Pancreas (tissue), 10 donors: ENCODE results near the gene COL15A1. TPM values are rescaled to one million over a fixed set of nuclear protein-coding genes. Genes with fewer than 3 reads are reported as not detected.

ENCODE experiments used
- ATAC-seq, 4 donors: fragments of 200-7000 bp; cut with Tn5 transposase; one replicate each; pipeline versions ENCODE4 v1.8.0 to v1.9.1; 2020; ENCODE audit warnings: mild to moderate bottlenecking in 4 of 4, moderate library complexity in 4 of 4
- DNase-seq, 6 donors: peaks; one replicate each; pipeline ENCODE4 v3.0.0-alpha.2; 2020
- FAIRE-seq: peaks from 2 replicates; lab custom pipeline; 2012; peaks lifted over from hg19 to GRCh38; lab: Jason Lieb, UNC
- H3K27ac ChIP-seq, 4 donors: fragments of 200-600 bp; sonication (generic); 1 replicate in 3 of 4; 2 replicates in 1 of 4; pipeline versions ENCODE4 v1.5.0 to v1.8.0; 2020
- H3K27me3 ChIP-seq, 4 donors: fragments of 200-600 bp; one replicate each; pipeline ENCODE4 v1.8.0; 2021
- H3K36me3 ChIP-seq, 3 donors: fragments of 200-600 bp; sonication (generic) in 1 of 3; one replicate each; pipeline versions ENCODE4 v1.5.0 to v1.8.0; 2020 to 2021
- H3K4me1 ChIP-seq, 3 donors: fragments of 200-600 bp; one replicate each; pipeline ENCODE4 v1.8.0; 2021
- H3K4me3 ChIP-seq, 4 donors: fragments of 200-600 bp; sonication (generic) in 2 of 4; one replicate each; pipeline versions ENCODE4 v1.5.0 to v1.8.0; 2020 to 2021
- H3K9me3 ChIP-seq, 4 donors: fragments of 200-600 bp; one replicate each; pipeline ENCODE4 v1.8.0; 2021
- WGBS, 2 donors: extraction: QIAGEN DNeasy Blood & Tissue Kit; methylation state at CpG; one replicate each; pipeline ENCODE4 v1.1.7; 2013; 5-methylcytosine and 5-hydroxymethylcytosine counted together
- intact Hi-C, 3 donors: fragments of 100-400 bp; cut with DNase I; formaldehyde crosslinking; loops; one replicate each; pipeline versions ENCODE4 v1.11.1 to v1.14.2; 2022
- polyA plus RNA-seq, 2 donors: library from polyadenylated mRNA; stranded (reverse); fragments of 200-250 nt; gene quantifications; one replicate each; pipeline ENCODE4 v1.2.3, GENCODE V29; 2013
- total RNA-seq, 6 donors: library from RNA; stranded (reverse); fragmentation: NEBNext Ultra II Directional in 4 of 6; extraction: Animal tissue kit (Norgen Biotek cat#: 25700) in 4 of 6; gene quantifications; one replicate each; pipeline versions ENCODE4 v1.2.1 to v1.2.4, GENCODE V29; 2021 to 2023
- TF ChIP-seq, protein P1 (sequence below), 4 donors: fragments of 200-600 bp; sonication (generic) in 3 of 4; IDR thresholded peaks; one replicate each; pipeline versions ENCODE4 v1.5.0 to v1.8.0; 2021; ENCODE audit warnings: antibody characterized with exemption in 4 of 4
- donor health status: healthy with polysubstance abuse.
- donor health status: DM: no; HTN: no; CAD: no; lungs with moderate emphysema.
- donor health status: DM: no; HTN: no; CAD: no.
- donor health status: control.
- donor health status: control.
- donor health status: Bipolar disorder and iron deficiency.
- donor health status: DM: yes; HTN: yes; CAD: no.
- donor health status: DM: no; HTN: no; CAD: no.
- donor health status: DM: no; HTN: no; CAD: no.
- donor health status: DM: yes; HTN: yes; CAD: no.

COL15A1 gene
- total and polyA plus RNA-seq, 8 donors, result 6.7 to 43.4 (median 10.4) TPM

DNA sequence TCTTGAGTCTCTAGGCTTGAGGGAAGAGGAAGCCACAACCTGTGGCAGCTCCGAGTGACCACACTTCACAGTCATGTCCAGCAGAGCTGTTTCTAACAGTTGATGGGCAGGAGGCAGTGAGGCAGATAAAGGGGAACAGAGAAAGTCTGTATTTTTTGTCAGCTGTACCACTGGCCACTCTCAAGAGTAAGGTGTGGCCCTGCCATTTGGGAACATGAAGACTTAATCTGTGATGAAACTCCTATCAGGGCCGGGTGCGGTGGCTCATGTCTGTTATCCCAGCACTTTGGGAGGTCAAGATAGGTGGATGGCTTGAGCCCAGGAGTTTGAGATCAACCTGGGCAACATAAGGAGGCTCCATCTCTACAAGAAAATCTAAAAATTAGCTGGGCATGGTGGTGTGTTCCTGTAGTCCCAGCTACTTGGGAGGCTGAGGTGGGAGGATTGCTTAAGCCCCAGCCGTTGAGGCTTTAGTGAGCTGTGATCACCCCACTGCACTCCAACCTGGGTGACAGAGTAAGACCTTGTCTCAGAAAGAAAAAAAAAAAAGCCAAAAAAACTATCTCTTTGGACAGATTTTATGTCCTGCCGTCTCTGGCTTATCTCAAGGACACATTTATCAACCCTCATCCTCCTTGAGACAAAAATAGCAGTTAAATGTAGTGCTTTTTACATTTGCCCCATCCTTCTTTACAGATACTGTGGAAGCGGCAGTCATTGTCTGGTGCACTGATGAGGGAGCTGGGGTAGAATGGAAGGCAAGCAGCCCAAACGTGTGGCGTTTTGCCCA is 11.9 kb upstream of the COL15A1 start:
- ATAC-seq (no peak), DNase-seq (no peak), FAIRE-seq (no peak)
- intact Hi-C loops, result no loop called here
- Histone ChIP-seq H3K4me1 (peaks cover 0 to 13% (median 13%) of the 10 kb centered on the region in 3 donors), H3K4me3 (no peak overlapping the region), H3K27me3 (no peaks in the 10 kb centered on the region), H3K9me3 (no peaks in the 10 kb centered on the region), H3K36me3 (no peaks in the 10 kb centered on the region), H3K27ac (no peak overlapping the region)
- TF ChIP-seq, protein P1, sequence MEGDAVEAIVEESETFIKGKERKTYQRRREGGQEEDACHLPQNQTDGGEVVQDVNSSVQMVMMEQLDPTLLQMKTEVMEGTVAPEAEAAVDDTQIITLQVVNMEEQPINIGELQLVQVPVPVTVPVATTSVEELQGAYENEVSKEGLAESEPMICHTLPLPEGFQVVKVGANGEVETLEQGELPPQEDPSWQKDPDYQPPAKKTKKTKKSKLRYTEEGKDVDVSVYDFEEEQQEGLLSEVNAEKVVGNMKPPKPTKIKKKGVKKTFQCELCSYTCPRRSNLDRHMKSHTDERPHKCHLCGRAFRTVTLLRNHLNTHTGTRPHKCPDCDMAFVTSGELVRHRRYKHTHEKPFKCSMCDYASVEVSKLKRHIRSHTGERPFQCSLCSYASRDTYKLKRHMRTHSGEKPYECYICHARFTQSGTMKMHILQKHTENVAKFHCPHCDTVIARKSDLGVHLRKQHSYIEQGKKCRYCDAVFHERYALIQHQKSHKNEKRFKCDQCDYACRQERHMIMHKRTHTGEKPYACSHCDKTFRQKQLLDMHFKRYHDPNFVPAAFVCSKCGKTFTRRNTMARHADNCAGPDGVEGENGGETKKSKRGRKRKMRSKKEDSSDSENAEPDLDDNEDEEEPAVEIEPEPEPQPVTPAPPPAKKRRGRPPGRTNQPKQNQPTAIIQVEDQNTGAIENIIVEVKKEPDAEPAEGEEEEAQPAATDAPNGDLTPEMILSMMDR (IDR thresholded peaks at IDR 0.05), result no peak
- WGBS, 2 donors, result 73 to 82% methylated on average over 8 of the region's 8 CpGs

DNA sequence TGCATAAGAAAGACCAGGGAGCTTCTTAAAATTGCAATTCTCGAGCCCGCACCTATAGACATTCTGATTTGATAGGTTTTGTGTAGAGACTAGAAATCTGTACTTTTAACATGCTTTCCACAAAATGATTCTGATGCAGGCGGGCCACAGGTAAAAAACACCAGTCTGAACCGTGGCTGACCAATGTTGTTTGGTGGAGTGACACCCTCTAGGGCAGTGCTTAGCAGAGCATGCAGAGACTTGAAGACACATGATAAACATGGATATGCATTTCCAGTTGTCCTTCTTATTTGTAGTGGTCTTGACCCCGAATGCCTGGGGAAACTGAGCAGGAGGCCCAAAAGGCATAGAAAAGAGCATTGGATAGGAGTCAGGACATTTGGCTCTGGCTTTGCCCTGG is 10.5 kb upstream of the COL15A1 start:
- Histone ChIP-seq H3K27ac (no peak overlapping the region), H3K4me3 (no peak overlapping the region), H3K4me1 (peaks cover 0 to 13% (median 13%) of the 10 kb centered on the region in 3 donors), H3K9me3 (no peaks in the 10 kb centered on the region), H3K27me3 (no peaks in the 10 kb centered on the region), H3K36me3 (no peaks in the 10 kb centered on the region)
- FAIRE-seq (no peak), DNase-seq (no peak), ATAC-seq (no peak)
- 93 to 94% methylated on average over 5 of the region's 5 CpGs for WGBS, 2 donors
- intact Hi-C loops, result no loop called here
- TF ChIP-seq, protein P1 (IDR thresholded peaks at IDR 0.05), result no peak

DNA sequence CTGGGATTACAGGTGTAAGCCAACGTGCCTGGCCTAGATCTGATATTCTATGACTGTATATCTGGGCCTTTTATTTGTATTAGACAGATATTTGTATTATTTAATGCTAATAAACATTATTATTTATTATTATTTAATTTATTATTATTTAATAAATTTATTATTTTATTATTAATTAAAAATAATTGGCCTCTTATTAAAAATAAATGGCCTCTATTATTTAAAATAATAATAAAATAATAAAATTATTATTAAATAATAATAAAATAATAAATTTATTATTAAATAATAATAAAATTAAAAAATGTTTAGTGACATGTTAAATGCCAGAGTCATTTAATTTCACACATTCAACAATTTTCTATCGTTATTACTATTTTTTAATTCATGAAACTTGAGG is 9.8 kb upstream of the COL15A1 start:
- H3K4me1 ChIP-seq, result peaks cover 0 to 12% (median 9%) of the 10 kb centered on the region in 3 donors
- DNase-seq (no peak), ATAC-seq (no peak), FAIRE-seq (peak; percentile 95)
- H3K4me3 ChIP-seq, result no peak overlapping the region
- H3K36me3 ChIP-seq, result no peaks in the 10 kb centered on the region
- no peaks in the 10 kb centered on the region for H3K9me3 ChIP-seq
- WGBS, 2 donors, result 75 to 90% methylated on average over 2 of the region's 2 CpGs
- TF ChIP-seq, protein P1 (IDR thresholded peaks at IDR 0.05), result no peak
- H3K27me3 ChIP-seq, result no peaks in the 10 kb centered on the region
- intact Hi-C loops, result no loop called here
- H3K27ac ChIP-seq, result no peak overlapping the region

DNA sequence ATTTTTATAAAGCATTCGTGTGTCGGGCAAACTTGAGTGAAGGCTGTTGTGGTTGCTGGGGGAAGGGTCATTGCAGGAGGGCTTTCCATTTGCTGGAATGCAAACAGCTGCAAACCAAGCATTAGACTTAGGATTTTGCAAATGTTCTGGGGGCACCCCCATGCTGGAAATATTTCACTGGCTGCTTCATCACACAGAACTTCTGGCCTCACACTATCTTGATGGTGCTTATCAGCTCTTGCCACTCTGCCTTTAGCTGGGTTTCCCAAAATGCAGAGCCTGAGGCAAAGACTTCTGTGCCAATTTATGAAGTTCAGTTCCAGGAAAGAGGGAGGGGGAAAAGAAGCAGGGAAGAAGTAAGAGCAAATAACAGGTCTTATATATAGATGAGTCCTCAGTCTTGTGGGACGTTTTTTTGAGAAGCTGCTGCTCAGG is 8.6 kb upstream of the COL15A1 start:
- 60 to 66% methylated on average over 3 of the region's 3 CpGs for WGBS, 2 donors
- FAIRE-seq, result no peak
- H3K4me1 ChIP-seq, result peaks cover 0 to 3% (median 0%) of the 10 kb centered on the region in 3 donors
- TF ChIP-seq, protein P1 (IDR thresholded peaks at IDR 0.05), result no peak
- no peak for ATAC-seq
- H3K9me3 ChIP-seq, result no peaks in the 10 kb centered on the region
- no peak for DNase-seq
- H3K27me3 ChIP-seq, result no peaks in the 10 kb centered on the region
- H3K4me3 ChIP-seq, result no peak overlapping the region
- H3K36me3 ChIP-seq, result no peaks in the 10 kb centered on the region
- intact Hi-C loops, result no loop called here
- H3K27ac ChIP-seq, result no peak overlapping the region

DNA sequence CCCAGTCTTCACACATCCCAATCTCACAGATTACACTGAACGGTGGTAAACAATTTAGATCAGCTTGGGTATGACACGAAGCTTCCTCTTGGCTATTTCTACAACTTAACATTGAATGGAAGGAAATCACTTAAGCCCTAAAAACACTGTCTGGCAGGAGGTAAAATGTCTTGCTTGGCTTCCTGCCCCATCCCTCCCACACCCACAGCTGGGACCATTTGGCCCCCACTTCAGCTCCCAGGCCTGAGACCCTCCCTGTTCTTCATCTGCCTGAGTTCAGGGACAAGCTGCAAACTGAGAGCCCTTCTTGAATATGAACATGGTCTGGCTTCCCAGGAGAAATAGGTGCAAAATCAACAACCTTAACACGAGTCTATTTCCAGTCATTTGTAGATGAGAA is 3.4 kb upstream of the COL15A1 start:
- DNase-seq (no peak), FAIRE-seq (no peak), ATAC-seq (no peak)
- no peaks in the 10 kb centered on the region for H3K4me1 ChIP-seq
- TF ChIP-seq, protein P1 (IDR thresholded peaks at IDR 0.05), result no peak
- no peak overlapping the region for H3K27ac ChIP-seq
- 70 to 75% methylated on average over 3 of the region's 3 CpGs for WGBS, 2 donors
- no peak overlapping the region for H3K4me3 ChIP-seq
- intact Hi-C loops, result no loop called here
- H3K9me3 ChIP-seq, result no peaks in the 10 kb centered on the region
- H3K36me3 ChIP-seq, result no peaks in the 10 kb centered on the region
- H3K27me3 ChIP-seq, result no peaks in the 10 kb centered on the region
